ENCODE results near the gene LDLRAD4.

The LDLRAD4 gene

GRCh38 chr18:13235421-13235831 lies 16.9 kb downstream of the LDLRAD4 start:
- no peak for DNase-seq (ENCODE audit: extremely low read depth, low read depth)
- TF ChIP-seq CTCF (IDR thresholded peaks at IDR 0.05; ENCODE audit: low read depth, low read length) = no peak

- no peak for TF ChIP-seq CTCF (IDR thresholded peaks at IDR 0.05; ENCODE audit: low read depth, low read length)
- no peak for DNase-seq (ENCODE audit: extremely low read depth, low read depth)
These were observed 17.4 kb downstream of the LDLRAD4 start for GRCh38 chr18:13235981-13236380.

GRCh38 chr18:13236411-13236810 lies 17.9 kb downstream of the LDLRAD4 start:
- TF ChIP-seq CTCF (IDR thresholded peaks at IDR 0.05; ENCODE audit: low read depth, low read length) = no peak

GRCh38 chr18:13237073-13237472 lies 18.5 kb downstream of the LDLRAD4 start:
- TF ChIP-seq CTCF (IDR thresholded peaks at IDR 0.05; ENCODE audit: low read depth, low read length) = no peak
- DNase-seq (ENCODE audit: extremely low read depth, low read depth) = no peak

More at GRCh38 chr18:13236411-13236810, 17.9 kb downstream of the LDLRAD4 start:
- DNase-seq (ENCODE audit: extremely low read depth, low read depth) = no peak

GRCh38 chr18:13237641-13238040 lies 19.1 kb downstream of the LDLRAD4 start:
- DNase-seq (ENCODE audit: extremely low read depth, low read depth) = no peak
- no peak for TF ChIP-seq CTCF (IDR thresholded peaks at IDR 0.05; ENCODE audit: low read depth, low read length)

DNA sequence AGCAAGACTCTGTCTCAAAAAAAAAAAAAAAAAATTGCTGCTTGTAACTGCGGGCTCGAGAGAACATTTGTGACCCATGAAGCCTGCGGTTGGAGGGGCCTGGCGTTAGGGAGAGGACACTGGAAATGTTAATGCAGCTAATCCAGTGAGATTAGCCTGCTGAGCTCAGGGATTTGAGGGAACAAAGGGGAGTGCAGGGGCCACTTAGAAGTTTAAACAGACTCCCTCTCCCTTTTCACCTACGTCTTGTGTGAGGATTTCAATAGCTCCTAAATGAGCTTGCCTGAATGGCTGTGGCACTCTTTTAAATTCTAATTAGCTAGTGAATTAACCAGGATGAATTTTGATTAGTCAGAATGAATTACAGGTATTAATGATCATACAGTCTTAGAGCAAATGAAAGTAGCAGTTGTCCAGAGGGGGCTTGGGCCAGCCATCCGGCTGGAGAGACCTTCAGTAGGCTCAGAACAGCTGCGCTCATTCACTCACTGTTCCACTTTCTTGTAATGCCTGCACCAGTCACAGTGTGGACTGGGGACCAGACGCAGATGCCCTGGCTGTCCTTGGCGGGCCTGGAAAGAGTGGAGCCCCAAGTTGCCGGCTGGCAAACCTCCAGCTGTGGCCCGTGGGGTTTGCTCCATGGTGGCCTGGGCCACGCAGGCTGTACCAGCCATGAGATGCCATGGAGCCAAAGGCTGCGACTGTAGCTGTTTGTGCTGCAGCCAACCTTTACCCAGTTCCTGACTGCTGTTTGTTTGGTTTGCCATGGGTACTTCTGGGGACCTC lies 20.8 kb downstream of the LDLRAD4 start:
- DNase-seq (ENCODE audit: extremely low read depth, low read depth) = no peak
- TF ChIP-seq CTCF (IDR thresholded peaks at IDR 0.05; ENCODE audit: low read depth, low read length) = no peak

GRCh38 chr18:13240060-13240725 lies 21.6 kb downstream of the LDLRAD4 start:
- TF ChIP-seq CTCF (IDR thresholded peaks at IDR 0.05; ENCODE audit: low read depth, low read length) = no peak
- DNase-seq (ENCODE audit: extremely low read depth, low read depth) = no peak
